Gastrocnemius medialis (tissue), 4 donors: ENCODE measurements around the gene CALY. TPM values are rescaled to one million over a fixed set of nuclear protein-coding genes. Genes with fewer than 3 reads are reported as not detected.
A peak's percentile ranks its signal among the peaks of the same experiment; 100 is the strongest.
"Not testable (repeated sequence)": the region's sequence is repeated elsewhere in the genome, so short reads cannot be mapped to it uniquely, and the experiment has no call there.

ENCODE experiments used
- ATAC-seq, 2 donors: fragments of 150-250 bp; one replicate each; pipeline ENCODE4 v1.9.1; 2016
- DNase-seq, 2 donors: peaks; one replicate each; pipeline ENCODE4 v3.0.0-alpha.2; 2019
- H3K27ac ChIP-seq, 4 donors: fragments of 200-600 bp; sonication (generic); 1 replicate in 1 of 4; 2 replicates in 3 of 4; pipeline ENCODE4 v1.5.1; 2016 to 2018; ENCODE audit warnings: mild to moderate bottlenecking in 2 of 4, moderate library complexity in 1 of 4
- H3K27me3 ChIP-seq, 3 donors: fragments of 200-600 bp; sonication (generic) in 2 of 3; 1 replicate in 1 of 3; 2 replicates in 2 of 3; pipeline versions ENCODE4 v1.5.1 to v1.6.0; 2016 to 2019; ENCODE audit warnings: mild to moderate bottlenecking in 1 of 3, moderate library complexity in 1 of 3
- H3K36me3 ChIP-seq, 2 donors: fragments of 200-600 bp; sonication (generic) in 1 of 2; one replicate each; pipeline ENCODE4 v1.5.1; 2017 to 2018
- H3K4me1 ChIP-seq, 2 donors: fragments of 200-600 bp; sonication (generic) in 1 of 2; one replicate each; pipeline ENCODE4 v1.5.1; 2016 to 2017; ENCODE audit warnings: mild to moderate bottlenecking in 2 of 2
- H3K4me3 ChIP-seq, 4 donors: fragments of 200-600 bp; sonication (generic) in 3 of 4; 1 replicate in 1 of 4; 2 replicates in 3 of 4; pipeline ENCODE4 v1.5.1; 2016 to 2019; ENCODE audit warnings: mild to moderate bottlenecking in 2 of 4
- H3K9me3 ChIP-seq, 3 donors: fragments of 200-600 bp; sonication (generic) in 2 of 3; 1 replicate in 1 of 3; 2 replicates in 2 of 3; pipeline ENCODE4 v1.5.1; 2016 to 2019
- CTCF ChIP-seq, 5 experiments: fragments of 450-650 bp in 3 of 5; fragments of 200-600 bp in 2 of 5; sonication (generic) in 2 of 5; IDR thresholded peaks in 4 of 5; conservative IDR thresholded peaks in 1 of 5; 1 replicate in 4 of 5; 2 replicates in 1 of 5; pipeline ENCODE4 v1.5.1; 2016 to 2019; ENCODE audit warnings: antibody characterized with exemption in 5 of 5, mild to moderate bottlenecking in 3 of 5, moderate library complexity in 3 of 5
- POLR2A ChIP-seq, 2 donors: fragments of 450-650 bp; IDR thresholded peaks; one replicate each; pipeline ENCODE4 v1.6.1; 2017; ENCODE audit warnings: antibody characterized with exemption in 2 of 2, mild to moderate bottlenecking in 2 of 2, moderate library complexity in 2 of 2
- in situ Hi-C, 4 donors: fragments of 200-750 bp; cut with MboI; loops; one replicate each; pipeline versions ENCODE4 v1.15.0 to v1.8.0; 2017; ENCODE audit warnings: low sequenced_read_pairs in 4 of 4
- intact Hi-C: fragments of 100-400 bp; cut with DNase I; formaldehyde crosslinking; loops from one replicate; pipeline ENCODE4 v1.15.1; 2023; ENCODE audit warnings: low total_unique reads
- total RNA-seq, 4 donors: library from RNA; depleted of rRNA; stranded (reverse); fragments of >200 nt; gene quantifications; one replicate each; pipeline versions ENCODE4 v1.1.0 to v1.2.3, GENCODE V29; 2016

The CALY gene
- total RNA-seq, 4 donors from 2014 or later = not detected

GRCh38 chr10:133377025-133377817, 40.5 kb upstream of the CALY start:
- TF ChIP-seq POLR2A (IDR thresholded peaks at IDR 0.05) = no peak
- no peak for TF ChIP-seq CTCF (IDR thresholded peaks at IDR 0.05 in 4 of 5, conservative IDR thresholded peaks at IDR 0.05 in 1 of 5)
- Histone ChIP-seq H3K27me3 (no peaks in the 10 kb centered on the region), H3K27ac (no peak overlapping the region), H3K9me3 (no peaks in the 10 kb centered on the region), H3K4me1 (peaks cover 17 to 22% of the 10 kb centered on the region in 2 donors), H3K36me3 (no peaks in the 10 kb centered on the region), H3K4me3 (no peak overlapping the region)
- intact Hi-C loops (no loop called here), in situ Hi-C loops (no loop called here)
- DNase-seq (no peak), ATAC-seq (no peak)

DNA sequence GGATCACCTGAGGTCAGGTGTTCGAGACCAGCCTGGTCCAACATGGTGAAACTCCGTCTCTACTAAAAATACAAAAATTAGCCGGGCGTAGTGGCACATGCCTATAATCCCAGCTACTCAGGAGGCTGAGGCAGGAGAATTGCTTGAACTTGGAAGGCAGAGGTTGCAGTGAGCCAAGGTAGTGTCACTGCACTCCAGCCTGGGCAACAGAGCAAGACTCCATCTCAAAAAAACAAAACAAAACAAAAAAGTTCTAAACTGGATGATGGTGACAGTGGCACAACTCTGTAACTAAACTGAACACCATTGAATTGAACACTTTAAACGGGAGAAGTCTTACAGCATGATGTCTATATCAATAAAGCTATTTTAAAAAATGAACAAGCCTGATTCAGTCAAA, 39.5 kb upstream of the CALY start:
- H3K27me3 ChIP-seq, DNase-seq, in situ Hi-C loops, H3K4me3 ChIP-seq, H3K27ac ChIP-seq, intact Hi-C loops, ATAC-seq, H3K36me3 ChIP-seq, H3K9me3 ChIP-seq: not testable (repeated sequence)
- H3K4me1 ChIP-seq = peaks cover 20 to 26% of the 10 kb centered on the region in 2 donors

DNA sequence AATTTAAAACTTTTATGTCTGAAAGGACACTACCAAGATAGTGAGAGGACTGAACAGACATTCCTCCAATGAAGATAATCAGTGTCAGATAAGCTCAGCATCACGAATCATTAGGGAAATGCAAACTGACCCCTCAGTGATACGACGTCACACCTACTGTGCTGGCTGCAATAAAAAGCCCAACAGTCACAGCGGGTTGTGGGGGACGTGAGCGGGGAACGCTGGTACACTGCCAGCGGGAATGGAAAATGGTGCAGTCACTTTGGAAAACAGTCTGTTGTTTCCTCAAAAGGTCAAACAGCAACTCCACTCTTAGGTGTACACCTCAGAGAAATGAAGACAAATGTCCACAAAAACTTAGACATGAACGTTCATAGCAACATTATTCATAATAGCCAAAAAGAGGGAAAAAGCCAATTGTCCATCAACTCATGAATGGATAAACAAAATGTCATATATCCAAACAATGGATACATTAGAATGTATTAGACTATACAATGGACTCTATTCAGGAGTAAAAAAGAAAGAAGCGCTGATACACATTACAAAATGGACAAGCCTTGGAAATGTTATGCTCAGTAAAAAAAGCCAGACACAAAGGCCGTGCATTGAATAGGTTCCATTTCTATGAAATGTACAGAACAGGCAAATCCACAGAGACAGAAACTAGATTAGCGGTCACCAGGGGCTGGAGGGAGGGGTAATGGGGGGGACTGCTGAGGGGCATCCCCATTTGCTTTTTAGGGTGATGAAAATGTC, 38.8 kb upstream of the CALY start:
- TF ChIP-seq CTCF (IDR thresholded peaks at IDR 0.05 in 4 of 5, conservative IDR thresholded peaks at IDR 0.05 in 1 of 5) = no peak
- no peak for TF ChIP-seq POLR2A (IDR thresholded peaks at IDR 0.05)
- no peaks in the 10 kb centered on the region for H3K9me3 ChIP-seq
- in situ Hi-C loops (no loop called here), intact Hi-C loops (no loop called here)
- peaks cover 20 to 26% of the 10 kb centered on the region in 2 donors for H3K4me1 ChIP-seq
- H3K27ac ChIP-seq = no peak overlapping the region
- H3K36me3 ChIP-seq = peaks cover 0 to 1% of the 10 kb centered on the region in 2 donors
- no peak for DNase-seq
- H3K27me3 ChIP-seq = no peaks in the 10 kb centered on the region
- H3K4me3 ChIP-seq = no peak overlapping the region
- ATAC-seq = no peak

- Histone ChIP-seq H3K9me3 (no peaks in the 10 kb centered on the region), H3K27me3 (no peaks in the 10 kb centered on the region), H3K27ac (peak within 1 kb of the TSS; percentile 71 to 88 (median 86)), H3K4me3 (peak within 1 kb of the TSS; percentile 71 to 88 (median 80)), H3K4me1 (peaks cover 14 to 18% of the 10 kb centered on the region in 2 donors), H3K36me3 (peaks cover 0 to 21% of the 10 kb centered on the region in 2 donors)
- ATAC-seq (peak; percentile 98), DNase-seq (peak; percentile 86 to 93)
- in situ Hi-C loops (no loop called here), intact Hi-C loops (loop anchor here (1.0 to 2.0 kb wide), 2 partner anchors 21 to 65 kb away; partner anchors contain the start of genes MTG1, TUBGCP2 and ZNF511)
- no peak for TF ChIP-seq CTCF (IDR thresholded peaks at IDR 0.05 in 4 of 5, conservative IDR thresholded peaks at IDR 0.05 in 1 of 5)
- TF ChIP-seq POLR2A (IDR thresholded peaks at IDR 0.05) = peak; percentile 53 to 59
Measured at GRCh38 chr10:133373174-133374090, 36.7 kb upstream of the CALY start, which contains the start of gene ECHS1. TSS of gene ECHS1 (minus strand) at chr10:133373354. CDS start at chr10:133373333, 21 bp downstream.
